ENCODE measurements around the gene ITIH1.

Gene ITIH1

GRCh38 chr3:52816654-52817053 lies 39.3 kb downstream of the ITIH1 start:
- no peak for DNase-seq (ENCODE audit: low spot score)

DNA sequence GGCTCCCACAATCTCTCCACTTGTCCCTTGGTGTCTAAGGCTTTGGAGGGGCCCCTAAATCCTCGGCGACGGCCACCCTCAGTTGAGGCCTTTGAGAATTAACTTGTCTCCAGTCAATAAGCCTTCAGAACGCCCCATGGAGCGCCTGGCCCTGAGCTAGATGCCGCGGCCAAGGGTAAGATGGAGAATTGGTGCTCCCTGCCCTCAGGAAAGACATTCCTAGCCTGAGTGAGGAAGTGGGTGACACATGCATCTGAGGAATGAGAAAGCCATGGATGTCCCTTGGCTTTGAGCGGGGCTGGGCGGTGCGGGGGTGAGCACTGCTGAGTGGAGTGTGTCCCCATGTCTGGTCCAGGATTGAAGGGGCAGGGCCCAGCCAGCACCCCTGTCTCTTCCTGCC lies 39.8 kb downstream of the ITIH1 start:
- no peak for DNase-seq (ENCODE audit: low spot score)

- no peak for DNase-seq (ENCODE audit: low spot score)
Measured at GRCh38 chr3:52817860-52818259, 40.5 kb downstream of the ITIH1 start.

- no peak for DNase-seq (ENCODE audit: low spot score)
Measured at GRCh38 chr3:52819936-52820335, 42.5 kb downstream of the ITIH1 start.

DNA sequence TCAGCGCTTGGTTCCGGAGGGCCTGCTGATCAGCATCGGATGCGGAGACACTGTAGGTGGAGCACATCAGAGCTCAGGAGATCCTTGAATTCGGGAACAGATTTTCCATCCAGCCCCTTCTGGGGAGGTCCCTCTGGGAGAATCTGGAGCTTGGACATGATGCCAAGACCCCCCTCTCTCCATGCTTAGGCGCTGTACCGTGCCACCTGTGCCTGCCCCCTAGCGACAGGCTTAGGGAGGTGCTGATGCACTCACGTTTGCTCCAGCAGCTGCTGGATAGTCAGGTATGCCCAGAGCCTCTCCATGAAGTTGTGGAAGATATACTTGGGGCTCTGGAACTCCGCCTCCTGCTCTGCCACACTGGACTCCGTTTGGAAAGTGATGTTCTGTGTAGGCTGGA lies 43.3 kb downstream of the ITIH1 start:
- no peak for DNase-seq (ENCODE audit: low spot score)

- no peak for DNase-seq (ENCODE audit: low spot score)
Measured at GRCh38 chr3:52822363-52822762, 45.0 kb downstream of the ITIH1 start.

DNA sequence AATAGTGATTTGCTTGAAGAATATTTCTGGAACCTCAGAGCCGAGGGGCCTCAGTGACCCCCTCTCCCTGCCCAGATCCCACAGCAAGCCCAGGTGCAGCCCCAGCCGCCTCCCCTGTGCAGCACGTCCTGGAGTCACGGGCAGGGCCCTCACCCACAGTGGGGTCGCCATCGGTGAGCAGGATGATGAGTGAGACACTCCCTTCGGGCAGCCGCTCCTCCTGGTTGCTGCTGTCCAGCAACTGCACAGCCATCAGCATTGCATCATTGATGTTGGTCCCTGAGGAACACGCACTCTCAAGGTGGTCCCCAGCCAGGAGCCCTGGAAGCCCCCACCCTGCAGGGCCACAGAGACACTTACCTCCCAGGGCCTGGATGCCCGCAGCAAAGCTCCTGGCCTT lies 46.6 kb downstream of the ITIH1 start:
- no peak for DNase-seq (ENCODE audit: low spot score)

GRCh38 chr3:52827441-52827840 lies 50.0 kb downstream of the ITIH1 start:
- DNase-seq (ENCODE audit: low spot score): no peak

DNA sequence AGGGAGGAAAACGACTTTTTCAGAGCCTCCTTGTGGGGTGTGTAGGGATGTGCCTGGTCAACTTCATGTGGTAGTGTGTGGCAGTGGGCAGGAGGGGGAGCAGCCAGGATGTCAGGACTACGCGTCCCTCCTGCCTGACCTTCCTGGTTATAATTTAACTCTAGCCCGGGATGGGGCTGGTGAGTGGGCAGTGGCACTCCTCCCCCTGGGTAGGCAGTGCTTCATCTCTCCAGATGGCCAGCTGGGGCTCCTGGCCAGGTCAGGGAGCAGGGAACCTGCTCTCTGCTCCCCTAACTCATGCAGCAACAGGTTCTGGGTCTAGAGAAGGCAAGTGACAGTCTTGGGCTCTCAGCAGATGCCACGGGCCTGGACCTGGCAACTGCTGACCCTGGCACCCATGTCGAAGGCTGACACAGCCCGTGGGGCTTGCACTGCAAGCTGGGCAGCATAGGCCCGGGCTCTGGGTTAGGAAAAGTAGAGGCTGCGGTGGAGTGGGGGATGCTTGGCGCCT lies 50.5 kb downstream of the ITIH1 start:
- no peak for DNase-seq (ENCODE audit: low spot score)

GRCh38 chr3:52829482-52829881 lies 52.1 kb downstream of the ITIH1 start:
- no peak for DNase-seq (ENCODE audit: low spot score)

- DNase-seq (ENCODE audit: low spot score): no peak
Measured at GRCh38 chr3:52829906-52830463, 52.6 kb downstream of the ITIH1 start.

DNA sequence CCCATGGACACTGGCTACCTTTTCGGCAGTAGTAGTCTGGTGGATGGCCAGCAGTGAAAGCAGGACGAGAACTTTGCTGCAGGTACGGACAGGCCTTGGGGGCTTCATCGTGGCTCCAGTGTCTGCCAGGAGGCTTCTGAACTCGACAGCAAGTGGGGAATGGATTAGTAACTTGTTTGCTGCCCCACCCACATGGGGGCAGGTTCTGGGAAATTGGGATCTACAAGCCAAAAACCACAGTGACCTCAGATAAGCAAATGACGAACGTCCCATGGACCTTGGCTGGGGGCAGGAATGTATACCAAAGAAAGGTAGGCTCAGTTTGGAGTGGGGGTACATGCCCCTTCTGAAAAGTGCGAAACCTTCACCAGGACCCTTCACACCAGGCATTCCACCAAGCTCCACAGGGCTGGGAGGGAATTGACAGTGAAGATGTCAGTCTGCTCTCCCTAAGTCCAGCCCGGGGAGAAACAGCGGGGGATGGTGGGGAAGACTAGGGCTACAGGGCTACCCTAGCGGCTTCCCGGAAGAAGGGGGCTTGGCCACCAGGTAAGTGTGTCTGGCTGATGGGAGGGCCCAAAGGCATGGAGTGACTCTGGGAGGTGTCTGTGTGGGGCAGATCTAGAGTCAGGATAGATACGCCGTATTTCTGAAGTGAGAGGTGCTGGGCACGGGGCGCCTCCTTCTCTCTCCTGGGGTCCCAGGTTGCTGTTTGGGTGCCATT lies 53.3 kb downstream of the ITIH1 start, which contains the start of gene ITIH4:
Gene ITIH4, minus strand, starts transcription at position 138 of the 724 bp plus-strand sequence. Its CDS starts 30 bp downstream, at position 108.
- no peak for DNase-seq (ENCODE audit: low spot score)

DNA sequence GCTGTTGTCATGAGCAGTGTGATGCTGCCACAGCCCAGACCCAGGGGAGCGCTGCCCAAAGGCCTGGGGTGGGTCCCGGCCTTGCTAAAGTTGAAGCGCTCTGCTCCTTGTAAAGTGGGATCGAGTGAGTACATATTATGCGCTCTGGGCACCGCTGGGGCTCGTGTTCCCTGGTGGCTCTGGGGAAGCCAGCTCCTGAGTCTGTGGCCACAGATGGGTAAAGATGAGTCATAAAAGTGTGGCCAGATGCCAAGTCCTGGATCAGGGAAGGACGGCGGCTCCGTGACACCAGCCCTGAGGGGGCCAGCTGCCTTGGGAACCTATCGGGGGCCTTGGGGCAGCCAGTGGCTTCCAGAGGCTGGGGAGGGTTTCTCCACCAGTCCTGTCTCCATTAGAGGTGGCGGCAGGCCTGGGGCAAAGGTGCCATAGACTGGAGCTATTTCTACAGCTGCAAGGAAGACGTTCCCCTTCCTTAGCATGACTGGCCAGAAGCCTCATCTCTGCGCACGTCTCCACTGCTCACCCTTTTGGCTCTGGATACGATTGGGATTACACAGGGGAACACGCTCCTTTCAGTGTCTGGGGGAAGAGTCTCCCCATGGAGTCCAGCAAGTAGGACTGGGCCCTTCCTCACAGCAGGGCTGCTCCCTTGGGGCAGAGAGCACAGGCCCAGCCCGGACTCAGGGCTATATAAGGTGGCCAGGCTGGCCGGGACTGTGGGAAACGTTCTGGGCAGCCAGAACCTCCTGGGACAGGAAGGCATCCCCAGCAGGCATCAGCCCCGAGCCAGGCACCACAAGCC lies 54.3 kb downstream of the ITIH1 start:
- peak; percentile 78 for DNase-seq (ENCODE audit: low spot score)

- DNase-seq (ENCODE audit: low spot score): no peak
Measured at GRCh38 chr3:52833202-52833601, 55.8 kb downstream of the ITIH1 start.

- no peak for DNase-seq (ENCODE audit: low spot score)
Measured at GRCh38 chr3:52834871-52835501, 57.6 kb downstream of the ITIH1 start, which contains the start of gene MUSTN1. TSS of gene MUSTN1 (minus strand) at chr3:52835019. CDS start at chr3:52834948, 71 bp downstream.

- no peak for DNase-seq (ENCODE audit: low spot score)
Measured at GRCh38 chr3:52835766-52836470, 58.5 kb downstream of the ITIH1 start.

- DNase-seq (ENCODE audit: low spot score): no peak
Measured at GRCh38 chr3:52836471-52836845, 59.1 kb downstream of the ITIH1 start.

- DNase-seq (ENCODE audit: low spot score): no peak
Measured at GRCh38 chr3:52836986-52837385, 59.6 kb downstream of the ITIH1 start.

DNA sequence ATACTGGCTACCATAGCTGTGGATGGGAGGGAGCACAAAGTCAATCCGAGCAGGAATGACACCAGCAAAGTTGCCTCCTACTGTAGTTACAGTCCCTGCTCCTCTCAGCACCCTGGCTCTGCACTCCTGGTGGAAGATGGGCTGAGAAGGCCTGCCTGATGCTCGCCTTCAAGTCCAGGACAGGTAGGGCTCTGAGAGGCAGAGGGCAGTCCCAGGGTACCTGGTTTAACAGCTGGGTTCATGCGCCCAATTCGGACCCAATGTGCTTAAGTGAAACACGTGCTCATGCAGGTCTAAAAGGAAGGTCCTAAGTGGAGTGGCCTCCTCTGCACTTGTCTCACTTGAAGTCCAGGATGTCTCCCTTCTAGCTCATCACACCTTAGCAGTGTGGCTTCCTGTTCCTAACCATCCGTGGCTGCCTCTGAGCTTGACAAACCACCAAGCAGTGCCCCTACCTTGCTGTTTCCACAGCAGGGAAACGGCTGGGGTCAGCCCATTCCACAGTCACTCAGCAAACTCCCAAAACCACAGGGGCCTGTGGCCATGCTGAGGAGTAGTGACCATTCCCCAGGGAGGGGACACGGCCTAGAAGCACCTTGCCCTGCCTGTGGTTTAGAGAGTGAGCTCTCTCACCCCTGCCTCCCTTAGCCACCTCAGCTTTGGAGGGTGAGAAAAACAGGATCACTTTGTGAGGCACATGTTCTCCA lies 61.3 kb downstream of the ITIH1 start:
- no peak for DNase-seq (ENCODE audit: low spot score)

DNA sequence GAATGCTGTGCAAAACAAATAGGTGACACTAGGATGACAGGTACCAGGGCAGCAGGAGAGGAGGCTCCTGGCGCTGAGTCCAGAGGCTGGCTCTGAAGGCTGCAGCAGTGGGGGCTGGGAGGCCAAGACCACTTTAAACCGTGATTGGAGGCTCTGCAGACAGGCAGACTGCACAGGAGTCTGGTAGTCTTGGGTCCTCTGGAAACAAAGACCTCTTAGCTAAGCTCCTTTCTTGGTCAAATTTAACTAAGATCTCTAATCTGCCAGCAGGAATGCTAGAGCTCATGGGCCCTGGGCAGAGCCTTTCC lies 61.8 kb downstream of the ITIH1 start:
- no peak for DNase-seq (ENCODE audit: low spot score)

DNA sequence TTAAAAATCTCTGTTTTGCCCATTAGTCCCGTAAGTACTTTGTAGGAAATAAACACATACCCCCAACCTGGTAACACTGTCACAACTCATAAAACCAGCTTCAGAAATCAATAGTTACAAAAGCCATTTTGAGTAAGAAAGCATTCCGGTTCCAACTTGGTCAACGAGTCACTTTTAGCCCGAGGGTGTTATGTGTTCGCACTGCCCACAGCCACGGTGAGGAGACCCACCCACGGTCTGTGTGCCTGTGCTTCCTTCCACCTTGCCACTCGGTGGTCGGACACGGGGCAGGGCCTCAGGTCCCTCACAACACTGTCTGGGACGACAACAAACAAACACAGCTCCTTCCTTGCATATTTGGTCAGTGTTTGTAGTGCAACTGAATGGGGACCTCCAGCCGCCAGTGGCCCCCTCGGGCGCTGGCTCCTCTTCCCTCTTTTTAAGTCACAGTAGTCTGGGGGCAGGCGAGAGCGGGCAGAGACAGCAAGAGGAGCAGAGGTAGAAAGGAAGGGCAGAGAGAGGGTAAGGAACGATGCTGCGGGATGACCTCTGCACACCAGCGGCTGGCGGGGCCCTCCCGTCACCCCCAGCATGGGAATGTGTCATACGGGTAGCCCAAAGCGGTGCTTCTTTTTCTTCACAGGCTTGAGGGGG lies 62.6 kb downstream of the ITIH1 start:
- no peak for DNase-seq (ENCODE audit: low spot score)

Measured in LoVo (cell line).